Activated CD4-positive, alpha-beta T cell treated with anti-CD3 and anti-CD28 coated beads, Interleukin-2, amount 10 ng/mL, durations not matched to agents 7 days and 5 days (primary cell): ENCODE measurements around the gene VASH1. TPM values are rescaled to one million over a fixed set of nuclear protein-coding genes. Genes with fewer than 3 reads are reported as not detected.

Source experiments
- total RNA-seq, 2 experiments: library from RNA; stranded (reverse); gene quantifications; one replicate each; pipeline ENCODE4 v1.2.3, GENCODE V29; 2021

Gene VASH1
- total RNA-seq, 2 experiments from 2014 or later = 2.1 TPM

Other genes with a start within 250 kb of the VASH1 start
- 10 to 100 TPM; 13.7 TPM for gene ANGEL1, start 51.4 kb downstream of the VASH1 start, total RNA-seq
- not detected for gene LRRC74A, start 64.9 kb downstream of the VASH1 start, total RNA-seq